ENCODE measurements around the gene CD38. TPM values are rescaled to one million over a fixed set of nuclear protein-coding genes. Genes with fewer than 3 reads are reported as not detected.

The CD38 gene
- polyA plus RNA-seq, 2 of the 4 experiments (the other 2 are of a cell fraction), result 7.8 to 12.4 TPM

DNA sequence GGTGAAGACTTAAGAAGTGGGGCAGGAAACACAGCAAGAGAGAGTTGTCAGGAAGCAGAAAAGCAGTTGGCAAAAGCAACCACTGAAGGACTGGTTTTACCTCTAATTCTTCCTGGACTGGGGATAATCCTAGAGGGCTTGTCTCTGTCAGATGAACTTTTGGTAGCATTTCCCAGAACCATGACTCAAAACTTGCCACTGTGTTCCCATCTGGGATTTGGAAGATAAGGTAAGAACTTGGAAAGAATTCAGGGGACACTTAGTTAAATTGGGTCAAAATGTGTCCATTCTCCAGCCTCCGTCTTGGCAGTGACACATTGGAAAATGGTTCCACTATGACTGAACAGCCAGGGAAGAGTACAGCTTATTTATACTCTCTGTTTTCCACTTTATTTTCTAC lies 55.7 kb downstream of the CD38 start:
- DNase-seq (ENCODE audit: low read depth in 1 of 2, low spot score in 1 of 2) (no peak), ATAC-seq (no peak), FAIRE-seq (no peak)
- Histone ChIP-seq H3K9me3 (no peaks in the 10 kb centered on the region), H3K4me1 (peaks cover 11% of the 10 kb centered on the region), H3K4me2 (no peak overlapping the region), H3K4me3 (no peak overlapping the region), H3K27ac (no peak overlapping the region)
- ChIA-PET CTCF (interaction anchor here (1.0 kb wide), 1 partner anchor 28 kb away, joined by 3 read pairs; no protein-coding TSS in a partner anchor), POLR2A (no interaction called here)
- WGBS (ENCODE audit: missing lambda C conversion rate), result 93% methylated on average over 1 of the region's 1 CpG
- TF ChIP-seq RCOR1 (IDR thresholded peaks at IDR 0.05; ENCODE audit: low read depth, low read length), result no peak
- no peak for TF ChIP-seq FOSL2 (IDR thresholded peaks at IDR 0.05)
- TF ChIP-seq FOSL2 (CRISPR knock-in tag; IDR thresholded peaks at IDR 0.05), result no peak
- TF ChIP-seq, protein P1, sequence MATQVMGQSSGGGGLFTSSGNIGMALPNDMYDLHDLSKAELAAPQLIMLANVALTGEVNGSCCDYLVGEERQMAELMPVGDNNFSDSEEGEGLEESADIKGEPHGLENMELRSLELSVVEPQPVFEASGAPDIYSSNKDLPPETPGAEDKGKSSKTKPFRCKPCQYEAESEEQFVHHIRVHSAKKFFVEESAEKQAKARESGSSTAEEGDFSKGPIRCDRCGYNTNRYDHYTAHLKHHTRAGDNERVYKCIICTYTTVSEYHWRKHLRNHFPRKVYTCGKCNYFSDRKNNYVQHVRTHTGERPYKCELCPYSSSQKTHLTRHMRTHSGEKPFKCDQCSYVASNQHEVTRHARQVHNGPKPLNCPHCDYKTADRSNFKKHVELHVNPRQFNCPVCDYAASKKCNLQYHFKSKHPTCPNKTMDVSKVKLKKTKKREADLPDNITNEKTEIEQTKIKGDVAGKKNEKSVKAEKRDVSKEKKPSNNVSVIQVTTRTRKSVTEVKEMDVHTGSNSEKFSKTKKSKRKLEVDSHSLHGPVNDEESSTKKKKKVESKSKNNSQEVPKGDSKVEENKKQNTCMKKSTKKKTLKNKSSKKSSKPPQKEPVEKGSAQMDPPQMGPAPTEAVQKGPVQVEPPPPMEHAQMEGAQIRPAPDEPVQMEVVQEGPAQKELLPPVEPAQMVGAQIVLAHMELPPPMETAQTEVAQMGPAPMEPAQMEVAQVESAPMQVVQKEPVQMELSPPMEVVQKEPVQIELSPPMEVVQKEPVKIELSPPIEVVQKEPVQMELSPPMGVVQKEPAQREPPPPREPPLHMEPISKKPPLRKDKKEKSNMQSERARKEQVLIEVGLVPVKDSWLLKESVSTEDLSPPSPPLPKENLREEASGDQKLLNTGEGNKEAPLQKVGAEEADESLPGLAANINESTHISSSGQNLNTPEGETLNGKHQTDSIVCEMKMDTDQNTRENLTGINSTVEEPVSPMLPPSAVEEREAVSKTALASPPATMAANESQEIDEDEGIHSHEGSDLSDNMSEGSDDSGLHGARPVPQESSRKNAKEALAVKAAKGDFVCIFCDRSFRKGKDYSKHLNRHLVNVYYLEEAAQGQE (IDR thresholded peaks at IDR 0.05), result no peak
- TF ChIP-seq ZC3H11A (IDR thresholded peaks at IDR 0.05), result no peak
- TF ChIP-seq, protein P2, sequence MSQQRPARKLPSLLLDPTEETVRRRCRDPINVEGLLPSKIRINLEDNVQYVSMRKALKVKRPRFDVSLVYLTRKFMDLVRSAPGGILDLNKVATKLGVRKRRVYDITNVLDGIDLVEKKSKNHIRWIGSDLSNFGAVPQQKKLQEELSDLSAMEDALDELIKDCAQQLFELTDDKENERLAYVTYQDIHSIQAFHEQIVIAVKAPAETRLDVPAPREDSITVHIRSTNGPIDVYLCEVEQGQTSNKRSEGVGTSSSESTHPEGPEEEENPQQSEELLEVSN (IDR thresholded peaks at IDR 0.05; ENCODE audit: borderline replicate concordance, low read depth), result no peak
- TF ChIP-seq EHF (CRISPR knock-in tag; IDR thresholded peaks at IDR 0.05), result no peak
- TF ChIP-seq CBX2 (IDR thresholded peaks at IDR 0.05; ENCODE audit: borderline replicate concordance, low read depth), result no peak
- no peak for TF ChIP-seq KDM1A (IDR thresholded peaks at IDR 0.05; ENCODE audit: low read depth)
- no peak for TF ChIP-seq MYC (IDR thresholded peaks at IDR 0.05; ENCODE audit: borderline replicate concordance, low read length)
- TF ChIP-seq HDAC2 (IDR thresholded peaks at IDR 0.05), result no peak

DNA sequence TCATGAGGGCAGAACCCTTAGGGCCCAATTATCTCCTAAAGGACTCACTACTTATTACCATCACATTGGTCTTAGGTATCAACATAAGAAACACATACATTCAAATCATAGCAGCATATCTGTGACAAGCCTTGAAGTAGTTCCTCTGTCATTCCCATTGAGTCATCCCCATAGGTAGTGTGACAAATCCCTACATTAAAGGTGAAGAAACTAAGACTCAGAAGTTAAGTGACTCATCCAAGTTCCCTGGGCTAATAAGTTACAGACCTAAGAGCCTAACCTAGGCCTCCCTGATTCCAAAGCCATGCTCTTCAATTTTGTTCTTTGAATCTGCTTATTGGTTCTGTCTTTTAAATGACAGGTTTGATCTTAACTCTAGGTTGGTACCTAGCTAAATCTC lies 58.2 kb downstream of the CD38 start:
- FAIRE-seq (peak; percentile 56), ATAC-seq (peak; percentile 73 to 76), DNase-seq (ENCODE audit: low read depth in 1 of 2, low spot score in 1 of 2) (peak; percentile 37 to 44)
- Histone ChIP-seq H3K9me3 (no peaks in the 10 kb centered on the region), H3K27ac (peak overlapping the region in 1 of 2 experiments; percentile 45; a peak in 1 of 6 replicates), H3K4me2 (peak overlapping the region; percentile 8; the same call in 2 of the 3 replicates), H3K4me1 (peaks cover 11% of the 10 kb centered on the region), H3K4me3 (no peak overlapping the region)
- CTCF ChIA-PET, result interaction anchor here (1.2 to 1.7 kb wide), 3 partner anchors 31 to 120 kb away, joined by 3 to 6 read pairs (median 4); no protein-coding TSS in a partner anchor
- POLR2A ChIA-PET, result no interaction called here
- no peak for TF ChIP-seq CTCF (IDR thresholded peaks at IDR 0.05)
- no peak for TF ChIP-seq ZC3H11A (IDR thresholded peaks at IDR 0.05)
- TF ChIP-seq JUNB (IDR thresholded peaks at IDR 0.05), result 0 out of 2 replicates have a peak, but pooled peaks have one; percentile 18
- TF ChIP-seq FOSL2 (IDR thresholded peaks at IDR 0.05), result peak; percentile 24; the same call in 1 of the 2 replicates
- TF ChIP-seq FOSL2 (CRISPR knock-in tag; IDR thresholded peaks at IDR 0.05), result peak; percentile 77

- Histone ChIP-seq H3K4me1 (peaks cover 11% of the 10 kb centered on the region), H3K4me3 (no peak overlapping the region), H3K9me3 (no peaks in the 10 kb centered on the region), H3K4me2 (no peak overlapping the region), H3K27ac (no peak overlapping the region)
- 84% methylated on average over 1 of the region's 1 CpG for WGBS (ENCODE audit: missing lambda C conversion rate)
- TF ChIP-seq FOSL2 (IDR thresholded peaks at IDR 0.05) (no peak), FOSL2 (CRISPR knock-in tag; IDR thresholded peaks at IDR 0.05) (no peak), RFX5 (IDR thresholded peaks at IDR 0.05) (no peak), CHD2 (IDR thresholded peaks at IDR 0.05; ENCODE audit: low read length, partially characterized antibody) (no peak), NFE2L2 (conservative IDR thresholded peaks at IDR 0.05; ENCODE audit: low read length) (no peak), RCOR1 (IDR thresholded peaks at IDR 0.05; ENCODE audit: low read depth, low read length) (no peak), ZFP36 (IDR thresholded peaks at IDR 0.05; ENCODE audit: borderline replicate concordance, partially characterized antibody) (no peak), RAD21 (conservative IDR thresholded peaks at IDR 0.05 in 1 of 2, IDR thresholded peaks at IDR 0.05 in 1 of 2) (no peak), HEYL (CRISPR knock-in tag; IDR thresholded peaks at IDR 0.05) (no peak), JUNB (IDR thresholded peaks at IDR 0.05) (no peak), NR3C1 (IDR thresholded peaks at IDR 0.05) (no peak), MAFK (IDR thresholded peaks at IDR 0.05; ENCODE audit: partially characterized antibody) (no peak), KDM1A (IDR thresholded peaks at IDR 0.05; ENCODE audit: low read depth) (no peak), KDM5A (IDR thresholded peaks at IDR 0.05) (no peak), MYC (IDR thresholded peaks at IDR 0.05; ENCODE audit: borderline replicate concordance, low read length) (no peak), ZSCAN20 (CRISPR knock-in tag; IDR thresholded peaks at IDR 0.05) (no peak), GATA3 (IDR thresholded peaks at IDR 0.05; ENCODE audit: borderline replicate concordance) (no peak), HOXA7 (CRISPR knock-in tag; IDR thresholded peaks at IDR 0.05) (no peak), SMC3 (IDR thresholded peaks at IDR 0.05) (no peak), POLR2AphosphoS2 (conservative IDR thresholded peaks at IDR 0.05; ENCODE audit: low read length) (no peak)
- ATAC-seq (no peak), DNase-seq (ENCODE audit: low read depth in 1 of 2, low spot score in 1 of 2) (no peak), FAIRE-seq (no peak)
- ChIA-PET POLR2A (no interaction called here), CTCF (interaction anchor here (1.4 kb wide), 2 partner anchors 49 to 118 kb away, joined by 3 read pairs; no protein-coding TSS in a partner anchor)
Measured at GRCh38 chr4:15837591-15837990, 59.5 kb downstream of the CD38 start.
